ENCODE data around the gene ZNF487. TPM values are rescaled to one million over a fixed set of nuclear protein-coding genes. Genes with fewer than 3 reads are reported as not detected.

Gene ZNF487
- total and polyA plus RNA-seq, 10 of the 15 experiments (the other 5 are each of a cell fraction or from before 2014, with no cell fraction given), result 0.74 to 2.1 (median 1.1) TPM

- TF ChIP-seq ATF7 (IDR thresholded peaks at IDR 0.05; ENCODE audit: low read depth) (peak; percentile 57), MYB (IDR thresholded peaks at IDR 0.05; ENCODE audit: borderline replicate concordance, low read depth, low read length) (no peak), ZNF274 (IDR thresholded peaks at IDR 0.05; ENCODE audit: insufficient read depth, insufficient read length) (no peak), KAT2A (conservative IDR thresholded peaks at IDR 0.05; ENCODE audit: control insufficient read depth, low read depth, low read length) (no peak), CHD4 (IDR thresholded peaks at IDR 0.05) (no peak), TBL1XR1 (IDR thresholded peaks at IDR 0.05; ENCODE audit: low read depth, low read length) (no peak), BCLAF1 (IDR thresholded peaks at IDR 0.05) (no peak), ZNF217 (IDR thresholded peaks at IDR 0.05) (no peak), ELK1 (IDR thresholded peaks at IDR 0.05; ENCODE audit: low read depth, low read length) (peak; percentile 39; the same call in 1 of the 2 replicates), ATF2 (IDR thresholded peaks at IDR 0.05; ENCODE audit: low read length) (no peak), IRF3 (IDR thresholded peaks at IDR 0.05) (no peak), HDGF (IDR thresholded peaks at IDR 0.05) (peak; percentile 85), POU2F2 (IDR thresholded peaks at IDR 0.05; ENCODE audit: borderline replicate concordance, low read depth, low read length) (peak; percentile 74; the same call in 1 of the 3 replicates), TAF1 (IDR thresholded peaks at IDR 0.05; ENCODE audit: borderline replicate concordance, low read depth, low read length) (peak; percentile 80), PKNOX1 (IDR thresholded peaks at IDR 0.05) (peak; percentile 70), NFYA (IDR thresholded peaks at IDR 0.05; ENCODE audit: borderline replicate concordance, low read depth, low read length) (no peak), E4F1 (IDR thresholded peaks at IDR 0.05; ENCODE audit: borderline replicate concordance, partially characterized antibody) (peak; percentile 83), HDAC6 (IDR thresholded peaks at IDR 0.05; ENCODE audit: unreplicated experiment) (no peak), IKZF1 (conservative IDR thresholded peaks at IDR 0.05) (peak; percentile 97), SIN3A (IDR thresholded peaks at IDR 0.05; ENCODE audit: low read depth, low read length) (0 out of 2 replicates have a peak, but pooled peaks have one; percentile 9)
These were observed 39.8 kb upstream of the ZNF487 start (continued) for GRCh38 chr10:43396928-43397624.

Measured in GM12878 (cell line).